Measurements from ENCODE around the gene CSH1. TPM values are rescaled to one million over a fixed set of nuclear protein-coding genes. Genes with fewer than 3 reads are reported as not detected.
"Not testable (repeated sequence)": the region's sequence is repeated elsewhere in the genome, so short reads cannot be mapped to it uniquely, and the experiment has no call there.

The CSH1 gene
- not detected for total RNA-seq
- not detected for total RNA-seq (2013)

DNA sequence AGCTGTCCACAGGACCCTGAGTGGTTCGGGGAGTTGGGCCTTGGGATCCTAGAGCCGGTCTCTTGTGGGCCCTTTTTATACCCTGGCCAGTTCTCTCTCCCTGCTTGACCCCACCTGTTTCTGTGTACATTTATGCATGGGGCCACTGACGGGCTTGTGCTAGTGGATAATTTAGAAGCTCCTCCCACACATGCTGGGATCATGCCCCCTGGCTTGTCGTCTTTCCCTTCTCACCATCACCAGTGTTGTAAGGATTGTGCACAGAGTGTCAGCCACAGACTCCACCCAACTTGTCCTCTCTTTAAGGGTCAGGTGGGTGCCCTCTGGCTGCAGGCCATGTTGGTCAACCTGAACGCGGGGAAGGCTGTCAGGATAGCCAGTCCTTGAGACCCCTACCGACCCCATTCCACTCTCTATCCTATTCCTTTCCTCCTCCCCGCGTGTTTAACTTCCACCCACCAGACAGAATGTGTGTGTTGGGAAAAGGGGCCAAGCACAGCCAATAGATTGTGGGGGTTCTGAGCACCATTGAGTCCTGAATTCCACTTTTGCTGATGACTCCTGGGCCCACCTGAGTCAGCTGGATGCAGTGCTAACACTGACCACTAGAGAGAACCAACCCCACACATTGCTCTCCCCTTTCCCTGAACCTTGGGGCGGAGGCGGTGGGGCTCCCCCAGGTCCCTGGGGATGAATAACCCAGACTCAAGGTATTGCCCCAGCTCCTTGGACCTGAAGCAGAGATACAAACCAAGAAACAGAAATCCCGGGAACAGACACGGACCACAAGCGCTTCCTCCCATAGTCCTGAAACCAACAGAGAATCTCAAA lies at the start of gene CSH1:
Gene CSH1 (minus strand): TSS at position 51 of the 831 bp plus-strand sequence. CDS start 63 bp downstream, outside the sequence.
- H3K27me3 Mint-ChIP-seq (ENCODE audit: low read depth in 2 of 2); DNase-seq; H3K4me3 ChIP-seq (ENCODE audit: low read length); H3K27me3 ChIP-seq (ENCODE audit: control insufficient read depth, insufficient read depth, low read length); H3K36me3 Mint-ChIP-seq; H3K4me1 ChIP-seq (ENCODE audit: control insufficient read depth, insufficient read depth, low read length); ATAC-seq; H3K9me3 ChIP-seq (ENCODE audit: control insufficient read depth, insufficient read depth, low read length); H3K4me3 Mint-ChIP-seq; H3K27ac Mint-ChIP-seq; H3K4me1 Mint-ChIP-seq; H3K9me3 Mint-ChIP-seq; H3K27ac ChIP-seq (ENCODE audit: low read length); intact Hi-C loops (cut with micrococcal nuclease); H3K36me3 ChIP-seq (ENCODE audit: control insufficient read depth, insufficient read depth, low read length): not testable (repeated sequence)
- WGBS (ENCODE audit: insufficient coverage): 97% methylated on average over 4 of the region's 14 CpGs

DNA sequence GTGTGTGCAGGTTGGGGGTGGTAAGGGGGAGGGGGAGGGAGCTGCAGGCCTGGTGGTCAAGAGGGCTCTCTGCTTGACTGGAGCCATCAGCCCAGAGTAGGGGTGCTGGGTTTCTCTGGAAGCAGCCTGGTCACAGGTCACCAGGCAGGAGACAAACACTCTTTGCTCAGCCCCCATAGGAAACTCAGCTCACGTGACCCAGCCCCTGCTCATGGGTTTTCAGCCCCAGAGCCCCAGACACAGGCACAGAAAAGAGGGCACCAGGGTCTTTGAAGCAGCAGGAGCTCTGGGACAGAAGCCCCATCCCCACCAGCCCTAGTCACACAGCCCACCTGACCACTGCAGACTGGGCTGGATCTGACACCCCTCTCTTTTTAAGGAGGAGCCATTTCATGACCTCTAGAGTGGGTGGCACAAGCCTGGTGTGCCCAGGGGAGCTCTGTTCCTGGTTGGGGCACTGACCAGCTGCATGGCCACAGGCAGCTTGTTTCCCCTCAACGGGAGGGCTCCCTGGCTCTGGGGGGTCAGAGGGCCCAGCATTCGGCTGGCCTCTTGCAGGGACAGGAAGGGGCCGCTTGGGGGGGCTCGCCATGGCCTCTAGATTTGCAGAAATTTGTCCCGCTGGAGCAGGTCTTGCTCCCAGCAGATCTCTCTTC lies 49.5 kb upstream of the CSH1 start:
- Mint-ChIP-seq H3K36me3 (no peaks in the 10 kb centered on the region), H3K27ac (peak overlapping the region; percentile 14 to 81), H3K4me3 (no peak overlapping the region), H3K9me3 (no peaks in the 10 kb centered on the region), H3K27me3 (ENCODE audit: low read depth in 2 of 2) (no peaks in the 10 kb centered on the region), H3K4me1 (peaks cover 13 to 24% of the 10 kb centered on the region in 2 donors)
- Histone ChIP-seq H3K4me3 (ENCODE audit: low read length) (peak overlapping the region; percentile 26), H3K4me1 (ENCODE audit: control insufficient read depth, insufficient read depth, low read length) (peaks cover 41% of the 10 kb centered on the region), H3K27ac (ENCODE audit: low read length) (peak overlapping the region; percentile 68), H3K9me3 (ENCODE audit: control insufficient read depth, insufficient read depth, low read length) (no peaks in the 10 kb centered on the region), H3K27me3 (ENCODE audit: control insufficient read depth, insufficient read depth, low read length) (no peaks in the 10 kb centered on the region), H3K36me3 (ENCODE audit: control insufficient read depth, insufficient read depth, low read length) (no peaks in the 10 kb centered on the region)
- DNase-seq (peak in 1 of 2 donors; percentile 35), ATAC-seq (peak in 2 of 3 donors; percentile 9 to 18)
- TF ChIP-seq, protein P1, sequence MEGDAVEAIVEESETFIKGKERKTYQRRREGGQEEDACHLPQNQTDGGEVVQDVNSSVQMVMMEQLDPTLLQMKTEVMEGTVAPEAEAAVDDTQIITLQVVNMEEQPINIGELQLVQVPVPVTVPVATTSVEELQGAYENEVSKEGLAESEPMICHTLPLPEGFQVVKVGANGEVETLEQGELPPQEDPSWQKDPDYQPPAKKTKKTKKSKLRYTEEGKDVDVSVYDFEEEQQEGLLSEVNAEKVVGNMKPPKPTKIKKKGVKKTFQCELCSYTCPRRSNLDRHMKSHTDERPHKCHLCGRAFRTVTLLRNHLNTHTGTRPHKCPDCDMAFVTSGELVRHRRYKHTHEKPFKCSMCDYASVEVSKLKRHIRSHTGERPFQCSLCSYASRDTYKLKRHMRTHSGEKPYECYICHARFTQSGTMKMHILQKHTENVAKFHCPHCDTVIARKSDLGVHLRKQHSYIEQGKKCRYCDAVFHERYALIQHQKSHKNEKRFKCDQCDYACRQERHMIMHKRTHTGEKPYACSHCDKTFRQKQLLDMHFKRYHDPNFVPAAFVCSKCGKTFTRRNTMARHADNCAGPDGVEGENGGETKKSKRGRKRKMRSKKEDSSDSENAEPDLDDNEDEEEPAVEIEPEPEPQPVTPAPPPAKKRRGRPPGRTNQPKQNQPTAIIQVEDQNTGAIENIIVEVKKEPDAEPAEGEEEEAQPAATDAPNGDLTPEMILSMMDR (IDR thresholded peaks at IDR 0.05): no peak
- intact Hi-C loops (cut with micrococcal nuclease): loop anchor here (1.0 to 5.0 kb wide), 2 partner anchors 27 to 41 kb away; no protein-coding TSS in a partner anchor
- WGBS (ENCODE audit: insufficient coverage): 29% methylated on average over 6 of the region's 6 CpGs

DNA sequence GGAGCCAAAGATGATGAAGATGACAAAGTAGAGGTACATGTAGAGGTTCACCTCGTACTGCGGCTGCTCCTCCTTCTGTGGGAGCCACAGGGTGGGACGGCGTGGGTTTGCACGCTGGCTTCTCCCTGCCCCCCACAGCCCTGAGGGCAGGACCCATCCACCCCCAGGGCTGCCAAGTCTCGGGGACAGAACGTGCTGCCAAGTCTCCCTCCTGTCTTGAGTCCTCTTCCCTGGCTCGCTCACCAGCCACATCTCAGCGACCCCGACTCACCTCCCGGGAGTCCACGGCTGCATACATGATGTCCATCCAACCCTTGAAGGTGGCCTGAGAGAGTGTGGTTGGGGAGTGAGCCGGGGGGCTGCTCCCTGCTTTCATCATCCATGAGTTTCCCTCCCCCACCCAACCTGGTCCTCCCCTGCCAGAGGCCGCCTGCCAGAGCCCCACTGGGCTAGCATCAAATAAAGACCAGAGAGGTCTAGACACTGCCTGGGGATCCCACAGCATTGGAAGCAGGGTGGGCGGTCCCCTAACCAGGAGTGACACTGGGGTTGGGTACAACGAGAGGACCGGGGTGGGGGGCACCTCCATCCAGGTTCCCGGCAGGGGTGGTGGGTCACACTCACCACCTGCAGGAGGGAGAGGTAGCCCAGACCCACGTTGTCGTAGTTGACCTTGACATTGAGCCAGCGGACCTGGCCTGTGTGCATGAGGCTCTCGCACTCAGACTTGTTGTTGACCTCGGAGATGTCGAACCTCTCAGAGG lies 48.5 kb upstream of the CSH1 start:
- Histone ChIP-seq H3K27me3 (ENCODE audit: control insufficient read depth, insufficient read depth, low read length) (no peaks in the 10 kb centered on the region), H3K36me3 (ENCODE audit: control insufficient read depth, insufficient read depth, low read length) (no peaks in the 10 kb centered on the region), H3K9me3 (ENCODE audit: control insufficient read depth, insufficient read depth, low read length) (no peaks in the 10 kb centered on the region), H3K4me3 (ENCODE audit: low read length) (no peak overlapping the region), H3K27ac (ENCODE audit: low read length) (no peak overlapping the region), H3K4me1 (ENCODE audit: control insufficient read depth, insufficient read depth, low read length) (peaks cover 37% of the 10 kb centered on the region)
- DNase-seq (no peak), ATAC-seq (no peak)
- peaks cover 13 to 24% of the 10 kb centered on the region in 2 donors for H3K4me1 Mint-ChIP-seq
- H3K9me3 Mint-ChIP-seq: no peaks in the 10 kb centered on the region
- H3K4me3 Mint-ChIP-seq: peak overlapping the region; percentile 25
- H3K27me3 Mint-ChIP-seq (ENCODE audit: low read depth in 2 of 2): no peaks in the 10 kb centered on the region
- intact Hi-C loops (cut with micrococcal nuclease): loop anchor here (5.0 kb wide), 1 partner anchor 42 kb away; no protein-coding TSS in a partner anchor
- 92% methylated on average over 22 of the region's 24 CpGs for WGBS (ENCODE audit: insufficient coverage)
- no peak overlapping the region for H3K27ac Mint-ChIP-seq
- TF ChIP-seq, protein P1 (IDR thresholded peaks at IDR 0.05): no peak
- no peaks in the 10 kb centered on the region for H3K36me3 Mint-ChIP-seq
